B cell (primary cell): Measurements from ENCODE around the gene SERPINA12. TPM values are rescaled to one million over a fixed set of nuclear protein-coding genes. Genes with fewer than 3 reads are reported as not detected.

Source experiments
- ATAC-seq: fragments of 200-7000 bp; cut with Tn5 transposase; one replicate; pipeline ENCODE4 v1.10.0; 2021; ENCODE audit warnings: low read depth, mild to moderate bottlenecking, moderate number of reproducible peaks, moderate library complexity
- CTCF ChIA-PET: fragments of 350-600 bp; sonication (Branson Sonifier 250); formaldehyde crosslinking; loops from one replicate; lab custom pipeline; 2021; ENCODE audit warnings: antibody characterized with exemption, inconsistent platforms; lab: Charles Lee
- POLR2A ChIA-PET: fragments of 350-600 bp; sonication (Branson Sonifier 250); formaldehyde crosslinking; loops from one replicate; lab custom pipeline; 2021; ENCODE audit warnings: antibody characterized with exemption; lab: Charles Lee
- DNase-seq: peaks from one replicate; pipeline ENCODE4 v3.0.0; 2013
- H2AFZ ChIP-seq: 2 replicates; pipeline ENCODE4 v1.6.1; 2012; ENCODE audit warnings: mild to moderate bottlenecking, low read depth, low read length; ENCODE audit not compliant: insufficient read depth, poor library complexity, severe bottlenecking
- H3K27ac ChIP-seq, 2 donors: 1 replicate in 1 of 2; 2 replicates in 1 of 2; pipeline ENCODE4 v1.5.1; 2012 to 2013; ENCODE audit warnings: low read length in 2 of 2, mild to moderate bottlenecking in 2 of 2, moderate library complexity in 1 of 2
- H3K27me3 ChIP-seq, 4 experiments: fragments of 200-600 bp in 1 of 4; sonication (generic) in 1 of 4; replicated peaks in 1 of 4; 1 replicate in 2 of 4; 2 replicates in 2 of 4; pipeline versions ENCODE4 v1.6.1 to v1.7.0; 2013 to 2016; ENCODE audit warnings: low read length in 3 of 4, mild to moderate bottlenecking in 2 of 4, mixed read lengths in 1 of 4, moderate library complexity in 1 of 4; ENCODE audit not compliant: insufficient read depth in 4 of 4, control insufficient read depth in 3 of 4; ENCODE audit errors: control extremely low read depth in 1 of 4
- H3K36me3 ChIP-seq, 2 experiments: replicated peaks in 1 of 2; 1 replicate in 1 of 2; 2 replicates in 1 of 2; pipeline versions ENCODE4 v1.6.1 to v1.7.1; 2013; ENCODE audit warnings: low read length in 1 of 2; ENCODE audit not compliant: insufficient read depth in 2 of 2, control insufficient read depth in 1 of 2; ENCODE audit errors: control extremely low read depth in 1 of 2, extremely low read depth in 1 of 2
- H3K4me1 ChIP-seq, 2 donors: fragments of 200-600 bp in 1 of 2; sonication (generic) in 1 of 2; 1 replicate in 1 of 2; 2 replicates in 1 of 2; pipeline versions ENCODE4 v1.5.1 to v1.6.1; 2013 to 2017; ENCODE audit warnings: low read length in 2 of 2; ENCODE audit not compliant: control insufficient read depth in 2 of 2, insufficient read depth in 2 of 2
- H3K4me2 ChIP-seq: replicated peaks from 2 replicates; pipeline ENCODE3; 2012; ENCODE audit warnings: mild to moderate bottlenecking, low read depth, low read length; ENCODE audit not compliant: poor library complexity, severe bottlenecking
- H3K4me3 ChIP-seq, 5 experiments: fragments of 200-600 bp in 1 of 5; sonication (generic) in 1 of 5; 1 replicate in 3 of 5; 2 replicates in 2 of 5; pipeline versions ENCODE4 v1.5.1 to v1.7.0; 2011 to 2016; ENCODE audit warnings: low read length in 4 of 5, mild to moderate bottlenecking in 4 of 5, low read depth in 2 of 5, control low read depth in 1 of 5, moderate library complexity in 1 of 5; ENCODE audit not compliant: insufficient read depth in 1 of 5; ENCODE audit errors: control extremely low read depth in 1 of 5, extremely low read depth in 1 of 5
- H3K79me2 ChIP-seq: fragments of 200-600 bp; sonication (generic); one replicate; pipeline ENCODE4 v1.6.0; 2016; ENCODE audit warnings: low read length; ENCODE audit not compliant: control insufficient read depth, insufficient read depth
- H3K9ac ChIP-seq: fragments of 200-600 bp; sonication (generic); 2 replicates; pipeline ENCODE4 v1.6.1; 2017; ENCODE audit warnings: mild to moderate bottlenecking, low read length, moderate library complexity
- H3K9me3 ChIP-seq, 3 donors: one replicate each; pipeline versions ENCODE4 v1.6.1 to v1.7.1; 2013; ENCODE audit warnings: low read length in 2 of 3; ENCODE audit not compliant: control insufficient read depth in 2 of 3, insufficient read depth in 1 of 3; ENCODE audit errors: control extremely low read depth in 1 of 3
- H4K20me1 ChIP-seq: 2 replicates; pipeline ENCODE4 v1.6.0; 2012; ENCODE audit warnings: mild to moderate bottlenecking, low read length; ENCODE audit not compliant: insufficient read depth, control insufficient read depth, poor library complexity, severe bottlenecking
- H3K27ac Mint-ChIP-seq: one replicate; pipeline ENCODE4 v1.8.0; 2021; ENCODE audit warnings: mixed read lengths
- H3K27me3 Mint-ChIP-seq: one replicate; pipeline ENCODE4 v1.8.0; 2021; ENCODE audit warnings: mixed read lengths
- H3K4me1 Mint-ChIP-seq: one replicate; pipeline ENCODE4 v1.8.0; 2021; ENCODE audit warnings: mixed read lengths
- H3K4me3 Mint-ChIP-seq: one replicate; pipeline ENCODE4 v1.8.0; 2021; ENCODE audit warnings: mixed read lengths
- H3K9me3 Mint-ChIP-seq: one replicate; pipeline ENCODE4 v1.8.0; 2022; ENCODE audit warnings: mixed read lengths; ENCODE audit not compliant: insufficient read depth
- CTCF ChIP-seq: fragments of 200-600 bp; IDR thresholded peaks from one replicate; pipeline ENCODE4 v1.8.0; 2022; ENCODE audit warnings: antibody characterized with exemption, mild to moderate bottlenecking
- EZH2 ChIP-seq: IDR thresholded peaks from 2 replicates; pipeline ENCODE4 v1.6.1; 2012; ENCODE audit warnings: borderline replicate concordance, low read depth, mild to moderate bottlenecking, moderate library complexity, low read length; ENCODE audit not compliant: insufficient read depth, poor library complexity, severe bottlenecking
- WGBS: methylation state at CpG from one replicate; pipeline ENCODE4 v1.1.5; 2013; ENCODE audit warnings: missing lambda C conversion rate; ENCODE audit not compliant: insufficient coverage; 5-methylcytosine and 5-hydroxymethylcytosine counted together
- intact Hi-C: fragments of 100-400 bp; cut with micrococcal nuclease; formaldehyde crosslinking; loops from one replicate; pipeline ENCODE4 v1.10.0; 2022
- polyA plus RNA-seq: library from polyadenylated mRNA; depleted of rRNA; stranded (reverse); fragments of >200 nt; gene quantifications from 2 replicates; pipeline ENCODE4 v1.2.3, GENCODE V29; 2012
- total RNA-seq, 2 donors: library from RNA; stranded (reverse); fragments of 120-200 nt in 1 of 2; gene quantifications; 1 replicate in 1 of 2; 2 replicates in 1 of 2; pipeline versions ENCODE4 v1.2.3 to v1.2.4, GENCODE V29; 2013 to 2022

Gene SERPINA12
- total and polyA plus RNA-seq, 2 donors (not counting 1 experiment from before 2014, with no cell fraction given), result not detected

- Histone ChIP-seq H3K4me2 (no peak overlapping the region), H3K79me2 (no peaks in the 10 kb centered on the region), H3K9me3 (peaks cover 0 to 12% (median 0%) of the 10 kb centered on the region in 3 donors), H4K20me1 (no peaks in the 10 kb centered on the region), H3K9ac (no peak overlapping the region), H2AFZ (no peak overlapping the region), H3K4me3 (no peak overlapping the region), H3K27me3 (peaks cover 0 to 14% (median 4%) of the 10 kb centered on the region in 4 experiments), H3K4me1 (peaks cover 0 to 11% of the 10 kb centered on the region in 2 donors), H3K27ac (no peak overlapping the region), H3K36me3 (no peaks in the 10 kb centered on the region)
- TF ChIP-seq CTCF (no peak), EZH2 (no peak)
- DNase-seq (no peak), ATAC-seq (no peak)
- peaks cover 26% of the 10 kb centered on the region for H3K27me3 Mint-ChIP-seq
- CTCF ChIA-PET, result interaction anchor here (7.3 kb wide), 1 partner anchor 56 kb away, joined by 73 read pairs; no protein-coding TSS in a partner anchor
- H3K27ac Mint-ChIP-seq, result no peak overlapping the region
- POLR2A ChIA-PET, result no interaction called here
- H3K4me1 Mint-ChIP-seq, result peaks cover 13% of the 10 kb centered on the region
- intact Hi-C loops, result loop anchor here (10.0 kb wide), 1 partner anchor 145 kb away; no protein-coding TSS in a partner anchor
- H3K4me3 Mint-ChIP-seq, result no peak overlapping the region
- WGBS, result 71% methylated on average over 11 of the region's 11 CpGs
- H3K9me3 Mint-ChIP-seq, result no peaks in the 10 kb centered on the region
Measured at GRCh38 chr14:94489336-94489735, 19.9 kb downstream of the SERPINA12 start.

GRCh38 chr14:94486883-94487282, 22.4 kb downstream of the SERPINA12 start:
- no peak overlapping the region for H3K4me2 ChIP-seq

More at GRCh38 chr14:94486883-94487282, 22.4 kb downstream of the SERPINA12 start:
- Histone ChIP-seq H3K79me2 (no peaks in the 10 kb centered on the region), H3K4me1 (peaks cover 0 to 13% of the 10 kb centered on the region in 2 donors), H4K20me1 (no peaks in the 10 kb centered on the region), H3K27ac (no peak overlapping the region), H3K9ac (no peak overlapping the region), H3K36me3 (no peaks in the 10 kb centered on the region), H3K27me3 (peaks cover 0 to 14% (median 4%) of the 10 kb centered on the region in 4 experiments), H3K9me3 (peaks cover 0 to 11% (median 0%) of the 10 kb centered on the region in 3 donors), H3K4me3 (no peak overlapping the region), H2AFZ (peak overlapping the region; percentile 31)
- Mint-ChIP-seq H3K27ac (no peak overlapping the region), H3K9me3 (no peaks in the 10 kb centered on the region), H3K4me1 (peaks cover 34% of the 10 kb centered on the region), H3K4me3 (no peak overlapping the region), H3K27me3 (peaks cover 26% of the 10 kb centered on the region)
- WGBS, result 35% methylated on average over 3 of the region's 5 CpGs
- POLR2A ChIA-PET, result no interaction called here
- ATAC-seq (no peak), DNase-seq (no peak)
- CTCF ChIA-PET, result interaction anchor here (1.0 to 7.3 kb wide), 15 partner anchors 11 to 451 kb away, joined by 3 to 73 read pairs (median 4); partner anchors contain the start of gene SERPINA9
- intact Hi-C loops, result loop anchor here (1.0 to 10.0 kb wide), 2 partner anchors 64 to 142 kb away; no protein-coding TSS in a partner anchor
- TF ChIP-seq CTCF (no peak), EZH2 (no peak)
